Stomach (tissue), 9 donors: ENCODE data around the gene RAP1B. TPM values are rescaled to one million over a fixed set of nuclear protein-coding genes. Genes with fewer than 3 reads are reported as not detected.

ENCODE experiments used
- DNase-seq, 2 donors: peaks; one replicate each; pipeline versions ENCODE4 v3.0.0 to v3.0.0-alpha.2; 2013 to 2019
- H3K27ac ChIP-seq, 5 donors: fragments of 200-600 bp in 4 of 5; sonication (generic) in 4 of 5; one replicate each; pipeline ENCODE4 v1.5.1; 2013 to 2019; ENCODE audit warnings: mild to moderate bottlenecking in 1 of 5, moderate library complexity in 1 of 5
- H3K27me3 ChIP-seq, 3 donors: fragments of 200-600 bp; sonication (generic); one replicate each; pipeline ENCODE4 v1.5.1; 2017 to 2019; ENCODE audit warnings: mixed run types in 1 of 3
- H3K36me3 ChIP-seq, 4 donors: fragments of 200-600 bp; sonication (generic); 1 replicate in 3 of 4; 2 replicates in 1 of 4; pipeline ENCODE4 v1.5.1; 2016 to 2019
- H3K4me1 ChIP-seq, 4 donors: fragments of 200-600 bp; sonication (generic); one replicate each; pipeline ENCODE4 v1.5.1; 2016 to 2019
- H3K4me3 ChIP-seq, 4 donors: fragments of 200-600 bp; sonication (generic) in 3 of 4; one replicate each; pipeline ENCODE4 v1.5.1; 2016 to 2019; ENCODE audit warnings: mild to moderate bottlenecking in 1 of 4
- H3K9me3 ChIP-seq, 4 donors: fragments of 200-600 bp; sonication (generic); one replicate each; pipeline ENCODE4 v1.5.1; 2016 to 2019
- CTCF ChIP-seq, 7 experiments: fragments of 450-650 bp in 4 of 7; fragments of 200-600 bp in 3 of 7; sonication (generic) in 3 of 7; IDR thresholded peaks; one replicate each; pipeline ENCODE4 v1.5.1; 2016 to 2019; ENCODE audit warnings: antibody characterized with exemption in 7 of 7, control low read depth in 2 of 7, mild to moderate bottlenecking in 1 of 7
- EP300 ChIP-seq: sonication (generic); formaldehyde crosslinking; IDR thresholded peaks from one replicate; pipeline ENCODE4 v1.6.1; 2017; ENCODE audit warnings: antibody characterized with exemption
- POLR2A ChIP-seq, 4 donors: fragments of 450-650 bp; IDR thresholded peaks; one replicate each; pipeline ENCODE4 v1.6.1; 2016; ENCODE audit warnings: antibody characterized with exemption in 4 of 4, control low read depth in 2 of 4, mild to moderate bottlenecking in 1 of 4, moderate library complexity in 1 of 4
- POLR2AphosphoS5 ChIP-seq, 3 donors: sonication (generic); formaldehyde crosslinking; IDR thresholded peaks; one replicate each; pipeline ENCODE4 v1.6.1; 2016; ENCODE audit warnings: antibody characterized with exemption in 3 of 3
- WGBS, 5 donors: extraction: QIAGEN DNeasy Blood & Tissue Kit in 3 of 5; methylation state at CpG; one replicate each; pipeline versions ENCODE4 v1.1.5 to v1.1.7; 2013 to 2018; 5-methylcytosine and 5-hydroxymethylcytosine counted together
- intact Hi-C: fragments of 100-400 bp; cut with DNase I; formaldehyde crosslinking; loops from one replicate; pipeline ENCODE4 v1.15.1; 2023; ENCODE audit warnings: low total_unique reads
- polyA plus RNA-seq, 3 donors: library from polyadenylated mRNA; stranded (reverse); fragments of 200-250 nt; gene quantifications; one replicate each; pipeline ENCODE4 v1.2.3, GENCODE V29; 2013
- total RNA-seq, 5 donors: library from RNA; depleted of rRNA; stranded (reverse); fragments of >200 nt; gene quantifications; one replicate each; pipeline versions ENCODE4 v1.1.0 to v1.2.3, GENCODE V29; 2014 to 2016
- donor health status: healthy with polysubstance abuse.
- donor health status: Bipolar disorder and iron deficiency.
- donor health status: healthy.

The RAP1B gene
- total and polyA plus RNA-seq, 8 donors, result 56.3 to 315 (median 102) TPM

- Histone ChIP-seq H3K4me1 (peaks cover 46 to 71% (median 57%) of the 10 kb centered on the region in 4 donors), H3K36me3 (peaks cover 0 to 15% (median 9%) of the 10 kb centered on the region in 4 donors), H3K27ac (no peak overlapping the region), H3K4me3 (no peak overlapping the region), H3K27me3 (no peaks in the 10 kb centered on the region), H3K9me3 (peaks cover 0 to 9% (median 2%) of the 10 kb centered on the region in 4 donors)
- no peak for TF ChIP-seq POLR2A (IDR thresholded peaks at IDR 0.05)
- no peak for TF ChIP-seq CTCF (IDR thresholded peaks at IDR 0.05)
- no peak for TF ChIP-seq EP300
- TF ChIP-seq POLR2AphosphoS5 (IDR thresholded peaks at IDR 0.05), result no peak
- DNase-seq, result no peak
- WGBS, 5 donors, result 93 to 100% (median 100%) methylated on average over 1 of the region's 1 CpG
- intact Hi-C loops, result no loop called here
These were observed 13.3 kb downstream of the RAP1B start for GRCh38 chr12:68623984-68624383.

- Histone ChIP-seq H3K9me3 (peaks cover 0 to 9% (median 2%) of the 10 kb centered on the region in 4 donors), H3K4me3 (no peak overlapping the region), H3K36me3 (peaks cover 0 to 15% (median 9%) of the 10 kb centered on the region in 4 donors), H3K27ac (no peak overlapping the region), H3K27me3 (no peaks in the 10 kb centered on the region), H3K4me1 (peaks cover 40 to 67% (median 56%) of the 10 kb centered on the region in 4 donors)
- TF ChIP-seq EP300, result no peak
- TF ChIP-seq CTCF (IDR thresholded peaks at IDR 0.05), result no peak
- intact Hi-C loops, result no loop called here
- WGBS, 5 donors, result 88 to 97% (median 92%) methylated on average over 2 of the region's 2 CpGs
- DNase-seq, result no peak
These were observed 14.2 kb downstream of the RAP1B start for GRCh38 chr12:68624933-68625332.

GRCh38 chr12:68627673-68628319, 17.1 kb downstream of the RAP1B start:
- H3K36me3 ChIP-seq, result peaks cover 0 to 15% (median 9%) of the 10 kb centered on the region in 4 donors
- no peak overlapping the region for H3K27ac ChIP-seq
- DNase-seq, result no peak
- H3K27me3 ChIP-seq, result no peaks in the 10 kb centered on the region
- intact Hi-C loops, result no loop called here
- H3K9me3 ChIP-seq, result peaks cover 0 to 9% (median 2%) of the 10 kb centered on the region in 4 donors
- TF ChIP-seq POLR2A (IDR thresholded peaks at IDR 0.05) (no peak), CTCF (IDR thresholded peaks at IDR 0.05) (no peak)
- WGBS, 5 donors, result 94 to 100% (median 98%) methylated on average over 3 of the region's 3 CpGs
- H3K4me1 ChIP-seq, result peaks cover 23 to 65% (median 51%) of the 10 kb centered on the region in 4 donors
- H3K4me3 ChIP-seq, result no peak overlapping the region

GRCh38 chr12:68628698-68629097, 18.0 kb downstream of the RAP1B start:
- DNase-seq, result no peak
- no peak overlapping the region for H3K27ac ChIP-seq
- TF ChIP-seq POLR2AphosphoS5 (IDR thresholded peaks at IDR 0.05) (no peak), CTCF (IDR thresholded peaks at IDR 0.05) (no peak), POLR2A (IDR thresholded peaks at IDR 0.05) (no peak), EP300 (no peak)
- intact Hi-C loops, result no loop called here
- H3K9me3 ChIP-seq, result peaks cover 0 to 9% (median 2%) of the 10 kb centered on the region in 4 donors
- no peak overlapping the region for H3K4me3 ChIP-seq
- peaks cover 0 to 15% (median 9%) of the 10 kb centered on the region in 4 donors for H3K36me3 ChIP-seq
- H3K4me1 ChIP-seq, result peaks cover 22 to 65% (median 49%) of the 10 kb centered on the region in 4 donors
- H3K27me3 ChIP-seq, result no peaks in the 10 kb centered on the region
